Rectal smooth muscle tissue (tissue), 1 donor: Measurements from ENCODE around the gene RPGR.

Experiments
- H3K27ac ChIP-seq: one replicate; pipeline ENCODE4 v1.7.0; 2013; ENCODE audit warnings: low read depth, low read length, inconsistent platforms
- H3K27me3 ChIP-seq: one replicate; pipeline ENCODE4 v1.7.0; 2013; ENCODE audit warnings: low read length; ENCODE audit not compliant: control insufficient read depth, insufficient read depth
- H3K36me3 ChIP-seq: one replicate; pipeline ENCODE4 v1.7.0; 2013; ENCODE audit warnings: low read length; ENCODE audit not compliant: control insufficient read depth, insufficient read depth
- H3K4me1 ChIP-seq: one replicate; pipeline ENCODE4 v1.7.0; 2013; ENCODE audit warnings: low read length; ENCODE audit not compliant: control insufficient read depth, insufficient read depth
- H3K4me3 ChIP-seq: one replicate; pipeline ENCODE4 v1.7.0; 2013; ENCODE audit warnings: low read length
- H3K9ac ChIP-seq: one replicate; pipeline ENCODE4 v1.7.0; 2013; ENCODE audit warnings: low read length

Gene RPGR

DNA sequence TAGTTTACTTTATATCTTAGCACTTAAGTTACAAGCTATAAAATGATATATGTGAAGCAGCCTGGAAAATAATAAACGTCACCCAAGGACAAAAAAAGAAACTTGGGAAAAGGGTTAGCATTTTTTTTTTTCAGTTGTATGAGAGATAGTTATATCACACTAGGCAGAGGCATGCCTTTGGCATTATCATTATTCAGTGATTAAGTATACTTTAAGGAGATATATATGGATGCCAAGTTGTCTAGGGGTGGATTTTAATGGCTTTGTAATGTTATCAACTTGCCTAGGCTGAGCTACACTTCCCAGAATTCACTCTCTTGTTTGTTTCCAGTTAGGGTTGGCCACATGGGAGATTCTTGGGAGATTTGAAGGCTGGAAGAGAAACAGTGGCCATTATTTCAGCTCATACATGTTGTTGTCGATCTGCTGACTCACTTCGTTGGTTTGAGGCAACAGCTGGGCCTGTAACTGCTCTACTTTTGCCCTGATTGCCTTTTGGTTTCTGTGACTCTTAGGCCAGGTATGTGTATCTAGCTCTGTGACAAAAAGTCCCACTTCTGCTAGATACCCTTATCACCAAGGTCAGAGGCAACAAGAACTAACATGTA is 95.1 kb downstream of the RPGR start:
- Histone ChIP-seq H3K27me3 (no peaks in the 10 kb centered on the region), H3K36me3 (no peaks in the 10 kb centered on the region), H3K4me1 (peaks cover 2% of the 10 kb centered on the region), H3K27ac (peak overlapping the region; percentile 4), H3K4me3 (no peak overlapping the region), H3K9ac (no peak overlapping the region)

DNA sequence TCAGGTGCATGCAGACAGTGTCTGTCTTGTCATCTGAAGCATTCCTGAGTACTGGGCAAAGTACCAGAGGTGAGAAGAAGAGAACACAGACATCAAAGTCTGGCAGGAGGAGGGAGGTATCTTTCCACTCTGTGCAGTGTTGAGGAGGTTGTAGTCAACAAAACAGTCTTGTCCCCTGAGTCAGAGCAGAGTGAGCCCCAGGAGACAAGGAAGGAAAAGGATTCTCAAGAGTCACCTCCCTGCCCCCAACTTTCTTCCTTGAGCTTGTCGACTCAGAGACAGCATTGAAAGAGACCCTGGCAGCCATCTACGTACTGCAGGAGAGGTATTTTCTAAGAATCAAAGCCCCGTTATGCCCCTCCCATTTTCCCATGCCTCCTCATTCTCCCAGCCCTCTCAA is 102.2 kb downstream of the RPGR start:
- Histone ChIP-seq H3K27ac (no peak overlapping the region), H3K4me3 (no peak overlapping the region), H3K9ac (no peak overlapping the region), H3K4me1 (no peaks in the 10 kb centered on the region), H3K27me3 (no peaks in the 10 kb centered on the region), H3K36me3 (no peaks in the 10 kb centered on the region)

DNA sequence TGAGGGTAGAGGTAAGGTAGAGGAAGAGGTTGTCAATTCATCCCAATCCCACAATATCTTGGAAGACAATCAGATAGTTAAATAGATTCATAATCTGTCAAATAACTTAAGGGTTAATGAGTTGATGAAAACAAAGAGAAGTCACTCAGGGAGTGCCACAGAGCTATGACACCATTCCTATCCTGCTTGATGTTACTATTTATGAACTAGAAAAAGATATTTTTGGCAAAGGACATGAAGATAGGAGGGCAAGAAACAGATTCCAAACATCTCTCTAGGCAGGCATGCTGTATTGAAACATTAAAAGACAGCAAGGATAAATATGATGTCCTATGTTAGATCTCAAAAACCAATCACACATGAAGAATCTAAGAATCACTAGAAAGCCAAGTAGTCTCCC is 103.1 kb downstream of the RPGR start:
- Histone ChIP-seq H3K36me3 (no peaks in the 10 kb centered on the region), H3K9ac (no peak overlapping the region), H3K4me1 (no peaks in the 10 kb centered on the region), H3K4me3 (no peak overlapping the region), H3K27ac (no peak overlapping the region), H3K27me3 (no peaks in the 10 kb centered on the region)

- Histone ChIP-seq H3K36me3 (no peaks in the 10 kb centered on the region), H3K27ac (no peak overlapping the region), H3K27me3 (no peaks in the 10 kb centered on the region), H3K9ac (no peak overlapping the region), H3K4me3 (no peak overlapping the region), H3K4me1 (no peaks in the 10 kb centered on the region)
Measured at GRCh38 chrX:38221391-38221929, 105.8 kb downstream of the RPGR start.

DNA sequence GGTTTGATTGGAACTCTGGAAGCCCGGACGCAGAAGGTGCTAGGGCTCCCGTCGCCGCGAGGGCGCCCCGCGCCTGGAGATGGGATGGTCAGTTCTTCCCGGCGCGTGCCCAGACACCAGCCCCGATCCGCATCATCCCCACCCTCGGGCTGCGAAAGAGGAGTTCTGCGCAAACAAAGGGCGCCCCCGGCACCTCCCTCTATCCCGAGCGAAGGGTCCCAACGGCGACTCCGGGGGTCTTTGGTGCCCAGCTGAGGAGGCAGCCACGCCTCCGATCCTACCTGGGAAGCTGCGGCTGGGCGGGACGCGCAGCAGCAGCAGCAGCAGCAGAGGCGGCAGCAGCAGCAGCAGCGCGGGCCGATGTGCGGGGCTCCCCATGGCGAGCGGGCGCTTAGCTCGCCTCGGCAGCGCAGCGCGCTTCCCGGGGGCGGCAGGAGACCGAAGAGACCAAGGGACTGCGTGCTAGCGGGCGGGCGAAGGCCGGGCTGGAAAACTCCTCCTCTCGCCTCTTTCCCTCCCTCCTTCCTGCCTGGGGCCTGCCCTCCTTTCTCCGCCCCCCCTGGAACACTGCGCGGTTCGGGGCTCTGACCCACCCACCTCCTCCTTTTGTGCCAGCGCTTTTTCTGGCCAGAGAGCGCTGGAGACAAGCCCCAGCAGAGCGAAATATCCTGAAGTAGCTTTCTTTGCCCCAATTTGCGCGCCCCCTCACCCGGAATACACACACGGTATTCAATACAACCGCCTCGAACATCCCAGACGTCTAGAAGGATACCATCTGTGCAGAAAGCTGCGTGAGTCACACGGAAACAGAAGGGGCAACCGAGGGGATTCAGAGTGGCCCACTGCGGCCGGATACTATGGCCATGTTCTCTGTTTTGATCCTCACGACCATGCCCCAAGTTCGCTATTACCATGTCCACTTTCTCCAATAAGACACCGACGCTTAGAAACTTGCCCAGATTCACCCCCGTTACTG is 106.6 kb downstream of the RPGR start, which contains the start of gene SRPX:
SRPX (minus strand) TSS at position 457 of the 976 bp plus-strand sequence; CDS start at position 378, 79 bp downstream.
- no peaks in the 10 kb centered on the region for H3K27me3 ChIP-seq

GRCh38 chrX:38220024-38220414 is 107.3 kb downstream of the RPGR start:
- Histone ChIP-seq H3K9ac (no peak overlapping the region), H3K27ac (peak overlapping the region; percentile 48), H3K4me1 (no peaks in the 10 kb centered on the region), H3K4me3 (peak overlapping the region; percentile 61), H3K27me3 (no peaks in the 10 kb centered on the region), H3K36me3 (no peaks in the 10 kb centered on the region)

More for the DNA sequence above, 106.6 kb downstream of the RPGR start, which contains the start of gene SRPX:
- H3K4me1 ChIP-seq: no peaks in the 10 kb centered on the region
- no peak within 1 kb of the TSS for H3K9ac ChIP-seq
- H3K4me3 ChIP-seq: peak within 1 kb of the TSS; percentile 61
- no peaks in the 10 kb centered on the region for H3K36me3 ChIP-seq
- H3K27ac ChIP-seq: peak within 1 kb of the TSS; percentile 48
